Measurements from ENCODE around the gene ADAMTS12.

ADAMTS12 gene

DNA sequence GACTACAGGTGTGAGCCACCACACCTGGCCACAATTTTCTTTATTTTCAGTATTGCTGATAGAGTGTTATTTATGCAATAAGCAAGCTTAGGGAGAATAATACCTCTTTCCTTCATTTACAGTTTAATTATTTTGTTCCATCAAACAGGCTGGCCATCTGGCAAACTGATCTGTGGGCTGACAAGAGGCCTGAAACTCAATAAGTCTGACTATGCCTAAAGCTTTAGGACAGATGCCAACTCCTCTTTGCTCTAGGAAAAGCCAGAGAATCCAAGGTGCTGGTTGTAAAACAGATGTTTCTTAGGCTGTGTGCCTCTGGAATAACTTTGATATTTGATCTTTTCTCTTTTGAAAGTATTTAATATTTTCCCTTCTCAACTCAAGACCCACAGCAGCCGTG is 352.6 kb downstream of the ADAMTS12 start:
- H3K27ac ChIP-seq = no peak overlapping the region
- TF ChIP-seq ZFX (IDR thresholded peaks at IDR 0.05; ENCODE audit: borderline replicate concordance) = no peak
- TF ChIP-seq, protein P1, sequence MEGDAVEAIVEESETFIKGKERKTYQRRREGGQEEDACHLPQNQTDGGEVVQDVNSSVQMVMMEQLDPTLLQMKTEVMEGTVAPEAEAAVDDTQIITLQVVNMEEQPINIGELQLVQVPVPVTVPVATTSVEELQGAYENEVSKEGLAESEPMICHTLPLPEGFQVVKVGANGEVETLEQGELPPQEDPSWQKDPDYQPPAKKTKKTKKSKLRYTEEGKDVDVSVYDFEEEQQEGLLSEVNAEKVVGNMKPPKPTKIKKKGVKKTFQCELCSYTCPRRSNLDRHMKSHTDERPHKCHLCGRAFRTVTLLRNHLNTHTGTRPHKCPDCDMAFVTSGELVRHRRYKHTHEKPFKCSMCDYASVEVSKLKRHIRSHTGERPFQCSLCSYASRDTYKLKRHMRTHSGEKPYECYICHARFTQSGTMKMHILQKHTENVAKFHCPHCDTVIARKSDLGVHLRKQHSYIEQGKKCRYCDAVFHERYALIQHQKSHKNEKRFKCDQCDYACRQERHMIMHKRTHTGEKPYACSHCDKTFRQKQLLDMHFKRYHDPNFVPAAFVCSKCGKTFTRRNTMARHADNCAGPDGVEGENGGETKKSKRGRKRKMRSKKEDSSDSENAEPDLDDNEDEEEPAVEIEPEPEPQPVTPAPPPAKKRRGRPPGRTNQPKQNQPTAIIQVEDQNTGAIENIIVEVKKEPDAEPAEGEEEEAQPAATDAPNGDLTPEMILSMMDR (IDR thresholded peaks at IDR 0.05) = no peak

DNA sequence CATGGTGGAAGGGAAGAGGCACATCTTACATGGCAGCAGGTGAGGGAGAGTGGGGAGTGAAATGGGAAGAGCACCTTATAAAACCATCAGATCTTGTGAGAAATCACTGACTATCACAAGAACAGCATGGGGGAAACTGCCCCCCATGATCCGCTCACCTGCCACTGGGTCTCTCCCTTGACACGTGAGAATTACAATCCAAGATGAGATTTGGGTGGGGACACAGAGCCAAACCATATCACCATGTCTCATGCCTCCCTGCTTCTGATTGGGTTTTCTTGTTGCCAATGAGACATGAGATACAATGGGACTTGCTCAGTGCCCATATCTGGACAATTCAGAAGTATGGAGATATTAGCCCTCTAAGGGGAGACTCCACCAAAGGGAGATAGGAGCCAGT is 353.6 kb downstream of the ADAMTS12 start:
- H3K27ac ChIP-seq = no peak overlapping the region
- TF ChIP-seq ZFX (IDR thresholded peaks at IDR 0.05; ENCODE audit: borderline replicate concordance) = no peak
- TF ChIP-seq, protein P1 (IDR thresholded peaks at IDR 0.05) = no peak

DNA sequence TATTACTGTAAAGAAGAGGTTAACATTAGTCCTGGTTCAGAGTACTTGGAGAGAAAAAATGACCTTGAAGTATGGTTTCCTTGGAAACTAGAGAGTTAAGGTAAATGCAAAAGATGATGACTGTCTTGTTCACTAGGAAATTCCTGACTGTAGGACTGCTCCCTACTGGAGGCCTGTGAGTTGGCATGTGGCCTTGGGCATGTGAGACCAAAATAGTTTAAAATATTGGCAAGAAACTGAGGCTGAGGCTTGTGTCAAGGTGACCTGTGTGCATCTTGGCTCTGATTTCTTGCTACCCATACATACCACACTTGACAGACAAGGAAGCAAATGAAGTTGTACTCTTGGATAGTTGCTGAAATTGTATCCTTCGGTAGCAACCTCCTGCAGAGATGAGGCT is 354.6 kb downstream of the ADAMTS12 start:
- no peak for TF ChIP-seq ZFX (IDR thresholded peaks at IDR 0.05; ENCODE audit: borderline replicate concordance)
- TF ChIP-seq, protein P1 (IDR thresholded peaks at IDR 0.05) = no peak

DNA sequence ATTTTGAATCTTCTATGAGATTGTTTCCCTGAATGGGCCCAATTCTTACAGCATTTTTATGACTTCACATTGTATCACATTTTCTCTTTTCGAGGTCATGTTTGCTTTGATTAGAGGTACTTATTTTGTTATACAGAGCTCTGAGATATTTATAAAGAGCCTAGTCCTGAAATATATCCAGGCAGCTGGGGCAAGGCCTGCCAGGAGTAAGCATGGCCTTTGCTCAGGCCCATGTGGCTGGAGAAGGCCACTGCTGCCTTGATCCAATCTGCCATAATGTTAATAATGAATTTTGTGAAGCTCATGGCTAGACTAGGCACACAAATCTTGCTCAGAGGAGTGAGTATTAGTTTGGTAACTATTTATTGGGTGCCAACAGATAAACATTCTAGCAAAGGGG is 355.0 kb downstream of the ADAMTS12 start:
- no peak overlapping the region for H3K27ac ChIP-seq
- no peak for TF ChIP-seq ZFX (IDR thresholded peaks at IDR 0.05; ENCODE audit: borderline replicate concordance)
- TF ChIP-seq, protein P1 (IDR thresholded peaks at IDR 0.05) = no peak

More for the DNA sequence above, 354.6 kb downstream of the ADAMTS12 start:
- no peak overlapping the region for H3K27ac ChIP-seq

DNA sequence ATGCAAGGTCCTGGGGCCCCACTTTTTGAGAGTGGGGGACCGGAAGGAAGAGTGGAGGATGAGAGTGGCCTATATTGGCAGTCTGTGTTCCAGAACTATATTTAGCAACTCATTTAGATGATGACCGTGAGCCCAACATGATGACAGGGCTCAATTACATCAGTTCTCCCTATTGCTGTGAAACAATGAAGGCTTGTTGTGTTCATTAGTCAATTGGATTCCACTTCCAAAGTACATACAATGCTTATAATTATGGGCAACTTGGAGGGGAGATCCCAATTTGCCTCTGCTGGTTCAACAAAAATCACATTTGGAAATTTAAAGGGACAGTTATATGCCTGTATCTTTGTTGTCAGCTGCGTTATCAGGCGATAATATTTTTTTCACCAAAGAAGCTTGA is 360.0 kb downstream of the ADAMTS12 start:
- no peak for TF ChIP-seq ZFX (IDR thresholded peaks at IDR 0.05; ENCODE audit: borderline replicate concordance)
- TF ChIP-seq, protein P1 (IDR thresholded peaks at IDR 0.05) = no peak
- no peak overlapping the region for H3K27ac ChIP-seq

DNA sequence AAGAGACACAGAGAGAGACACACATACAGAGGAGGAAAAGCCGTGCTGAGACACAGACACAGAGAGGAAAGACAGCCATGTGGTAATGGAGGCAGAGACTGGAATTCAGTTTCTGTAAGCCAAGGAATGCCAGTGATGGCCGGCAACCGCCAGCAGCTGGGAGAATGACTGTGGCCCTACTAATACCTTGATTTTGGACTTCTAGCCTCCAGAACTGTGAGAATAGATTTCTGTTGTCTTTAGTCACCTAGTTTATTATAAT is 360.8 kb downstream of the ADAMTS12 start:
- TF ChIP-seq, protein P1 (IDR thresholded peaks at IDR 0.05) = no peak
- TF ChIP-seq ZFX (IDR thresholded peaks at IDR 0.05; ENCODE audit: borderline replicate concordance) = no peak
- H3K27ac ChIP-seq = no peak overlapping the region

DNA sequence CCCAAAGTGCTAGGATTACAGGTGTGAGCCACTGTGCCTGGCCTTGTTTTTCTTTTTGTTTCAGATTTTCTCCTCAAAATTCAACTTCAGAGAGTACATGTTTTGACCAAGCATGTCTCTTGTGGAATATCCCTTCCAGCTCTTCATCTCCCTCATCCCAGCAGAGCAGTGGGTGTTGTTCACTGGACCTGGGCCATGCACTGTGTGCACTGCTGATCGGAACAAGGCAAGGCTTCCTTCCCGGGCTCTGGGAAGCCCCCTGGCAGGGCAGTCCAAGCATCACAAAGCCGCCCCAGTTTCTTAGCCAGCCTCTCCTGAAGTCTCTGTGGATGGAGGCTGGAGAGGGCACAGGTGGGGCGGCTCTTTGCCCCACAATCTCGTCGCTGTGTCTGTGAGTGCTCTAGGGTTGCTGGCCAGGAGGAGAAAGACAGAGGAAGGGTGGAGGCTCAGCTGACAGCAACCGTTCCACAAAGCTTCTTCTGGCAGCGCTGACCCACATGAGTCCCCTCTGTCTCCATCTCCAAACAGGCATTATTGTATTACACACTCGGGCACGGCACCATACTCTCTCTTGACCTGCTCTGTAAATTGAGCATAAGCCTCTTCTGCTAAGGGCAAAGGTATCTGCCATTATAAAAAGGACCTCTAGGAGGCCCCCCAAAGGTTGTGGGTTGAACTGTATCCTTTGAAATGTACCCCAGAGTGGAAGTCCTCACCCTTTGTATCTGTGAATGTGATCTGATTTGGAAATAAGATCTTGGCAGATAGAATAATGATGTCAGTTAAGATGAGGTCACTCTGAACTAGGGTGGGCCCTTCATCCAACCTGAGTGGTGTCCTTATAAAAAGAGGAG is 361.4 kb downstream of the ADAMTS12 start:
- TF ChIP-seq, protein P1 (IDR thresholded peaks at IDR 0.05) = no peak
- TF ChIP-seq ZFX (IDR thresholded peaks at IDR 0.05; ENCODE audit: borderline replicate concordance) = no peak
- no peak overlapping the region for H3K27ac ChIP-seq
